ENCODE measurements around the gene CDH23.

The CDH23 gene

GRCh38 chr10:71436268-71437125 is 39.8 kb downstream of the CDH23 start:
- H3K9ac ChIP-seq (ENCODE audit: low read depth in 1 of 2, low read length in 2 of 2), result no peak overlapping the region
- no peak overlapping the region for H3K27ac ChIP-seq (ENCODE audit: low read depth in 2 of 2, low read length in 2 of 2)
- H3K36me3 ChIP-seq (ENCODE audit: control insufficient read depth in 2 of 2, insufficient read depth in 2 of 2, low read length in 2 of 2), result no peaks in the 10 kb centered on the region
- no peaks in the 10 kb centered on the region for H3K9me3 ChIP-seq (ENCODE audit: control insufficient read depth in 2 of 2, low read length in 2 of 2)
- peaks cover 0 to 3% of the 10 kb centered on the region in 2 donors for H3K27me3 ChIP-seq (ENCODE audit: control insufficient read depth in 2 of 2, insufficient read depth in 2 of 2, low read length in 2 of 2)
- H3K4me1 ChIP-seq (ENCODE audit: control insufficient read depth in 2 of 2, insufficient read depth in 2 of 2, low read length in 2 of 2), result peaks cover 0 to 6% of the 10 kb centered on the region in 2 donors
- no peak overlapping the region for H3K4me3 ChIP-seq (ENCODE audit: low read length in 2 of 2)

DNA sequence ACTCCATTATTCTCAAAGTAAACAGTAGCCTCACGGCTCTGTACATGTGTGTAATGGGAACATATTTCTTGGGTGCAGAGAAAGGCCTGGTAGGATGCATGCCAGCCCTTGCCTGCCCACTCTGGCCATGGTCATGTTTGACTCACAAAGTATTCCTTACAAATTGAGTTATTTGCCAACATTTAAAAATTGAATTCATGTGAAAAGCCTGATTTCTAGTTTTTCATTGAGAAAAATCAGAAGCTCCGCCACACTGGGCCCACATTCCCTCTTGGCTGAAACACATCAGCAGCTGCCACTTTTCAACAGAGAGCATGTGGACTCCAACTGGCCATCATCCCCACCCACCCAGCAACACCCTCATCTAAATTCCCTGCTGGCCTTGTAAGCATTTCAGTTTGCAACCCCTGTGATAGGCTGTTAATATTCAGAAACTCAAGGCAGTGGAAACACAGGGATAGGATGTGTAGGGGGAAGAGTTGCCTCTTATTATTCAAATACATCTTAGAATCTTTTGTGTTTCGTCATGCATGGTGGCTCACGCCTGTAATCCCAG is 40.9 kb downstream of the CDH23 start:
- Histone ChIP-seq H3K9ac (ENCODE audit: low read depth in 1 of 2, low read length in 2 of 2) (no peak overlapping the region), H3K4me1 (ENCODE audit: control insufficient read depth in 2 of 2, insufficient read depth in 2 of 2, low read length in 2 of 2) (peaks cover 0 to 6% of the 10 kb centered on the region in 2 donors), H3K27ac (ENCODE audit: low read depth in 2 of 2, low read length in 2 of 2) (no peak overlapping the region), H3K9me3 (ENCODE audit: control insufficient read depth in 2 of 2, low read length in 2 of 2) (no peaks in the 10 kb centered on the region), H3K27me3 (ENCODE audit: control insufficient read depth in 2 of 2, insufficient read depth in 2 of 2, low read length in 2 of 2) (peaks cover 0 to 3% of the 10 kb centered on the region in 2 donors), H3K36me3 (ENCODE audit: control insufficient read depth in 2 of 2, insufficient read depth in 2 of 2, low read length in 2 of 2) (no peaks in the 10 kb centered on the region), H3K4me3 (ENCODE audit: low read length in 2 of 2) (no peak overlapping the region)

DNA sequence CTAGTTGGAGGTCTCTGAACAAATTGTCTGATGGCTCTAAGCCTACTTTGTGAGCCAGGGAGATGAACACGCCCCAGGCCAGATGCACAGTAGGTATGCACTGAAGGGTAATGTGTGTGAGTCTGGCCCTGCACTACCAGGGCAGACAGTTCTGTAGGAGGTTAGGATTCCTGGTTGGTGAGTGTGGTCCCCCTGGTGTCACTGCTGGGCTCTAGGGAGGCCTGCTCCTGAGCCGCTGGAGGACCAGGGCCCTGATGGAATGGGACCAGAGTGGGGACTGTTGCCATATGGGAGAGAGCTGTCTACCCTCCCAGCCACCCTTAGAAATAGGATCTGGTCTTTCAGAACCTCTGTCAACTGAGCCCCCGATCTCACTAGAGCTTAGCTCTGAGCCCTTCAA is 42.0 kb downstream of the CDH23 start:
- H3K4me3 ChIP-seq (ENCODE audit: low read length in 2 of 2), result no peak overlapping the region
- no peak overlapping the region for H3K27ac ChIP-seq (ENCODE audit: low read depth in 2 of 2, low read length in 2 of 2)
- H3K27me3 ChIP-seq (ENCODE audit: control insufficient read depth in 2 of 2, insufficient read depth in 2 of 2, low read length in 2 of 2), result no peaks in the 10 kb centered on the region
- no peaks in the 10 kb centered on the region for H3K9me3 ChIP-seq (ENCODE audit: control insufficient read depth in 2 of 2, low read length in 2 of 2)
- peaks cover 0 to 6% of the 10 kb centered on the region in 2 donors for H3K4me1 ChIP-seq (ENCODE audit: control insufficient read depth in 2 of 2, insufficient read depth in 2 of 2, low read length in 2 of 2)
- no peak overlapping the region for H3K9ac ChIP-seq (ENCODE audit: low read depth in 1 of 2, low read length in 2 of 2)
- no peaks in the 10 kb centered on the region for H3K36me3 ChIP-seq (ENCODE audit: control insufficient read depth in 2 of 2, insufficient read depth in 2 of 2, low read length in 2 of 2)

- Histone ChIP-seq H3K4me3 (ENCODE audit: low read length in 2 of 2) (no peak overlapping the region), H3K4me1 (ENCODE audit: control insufficient read depth in 2 of 2, insufficient read depth in 2 of 2, low read length in 2 of 2) (peaks cover 0 to 6% of the 10 kb centered on the region in 2 donors), H3K27me3 (ENCODE audit: control insufficient read depth in 2 of 2, insufficient read depth in 2 of 2, low read length in 2 of 2) (no peaks in the 10 kb centered on the region), H3K9ac (ENCODE audit: low read depth in 1 of 2, low read length in 2 of 2) (no peak overlapping the region), H3K27ac (ENCODE audit: low read depth in 2 of 2, low read length in 2 of 2) (no peak overlapping the region), H3K9me3 (ENCODE audit: control insufficient read depth in 2 of 2, low read length in 2 of 2) (no peaks in the 10 kb centered on the region), H3K36me3 (ENCODE audit: control insufficient read depth in 2 of 2, insufficient read depth in 2 of 2, low read length in 2 of 2) (no peaks in the 10 kb centered on the region)
Measured at GRCh38 chr10:71439670-71440425, 43.1 kb downstream of the CDH23 start.

- H3K36me3 ChIP-seq (ENCODE audit: control insufficient read depth in 2 of 2, insufficient read depth in 2 of 2, low read length in 2 of 2), result no peaks in the 10 kb centered on the region
- no peak overlapping the region for H3K4me3 ChIP-seq (ENCODE audit: low read length in 2 of 2)
- no peak overlapping the region for H3K27ac ChIP-seq (ENCODE audit: low read depth in 2 of 2, low read length in 2 of 2)
- no peak overlapping the region for H3K9ac ChIP-seq (ENCODE audit: low read depth in 1 of 2, low read length in 2 of 2)
- no peaks in the 10 kb centered on the region for H3K9me3 ChIP-seq (ENCODE audit: control insufficient read depth in 2 of 2, low read length in 2 of 2)
- no peaks in the 10 kb centered on the region for H3K27me3 ChIP-seq (ENCODE audit: control insufficient read depth in 2 of 2, insufficient read depth in 2 of 2, low read length in 2 of 2)
- H3K4me1 ChIP-seq (ENCODE audit: control insufficient read depth in 2 of 2, insufficient read depth in 2 of 2, low read length in 2 of 2), result peaks cover 0 to 4% of the 10 kb centered on the region in 2 donors
Measured at GRCh38 chr10:71440506-71441035, 43.9 kb downstream of the CDH23 start.

GRCh38 chr10:71442000-71442399 is 45.3 kb downstream of the CDH23 start:
- Histone ChIP-seq H3K27ac (ENCODE audit: low read depth in 2 of 2, low read length in 2 of 2) (no peak overlapping the region), H3K9ac (ENCODE audit: low read depth in 1 of 2, low read length in 2 of 2) (no peak overlapping the region), H3K4me3 (ENCODE audit: low read length in 2 of 2) (no peak overlapping the region), H3K36me3 (ENCODE audit: control insufficient read depth in 2 of 2, insufficient read depth in 2 of 2, low read length in 2 of 2) (no peaks in the 10 kb centered on the region), H3K4me1 (ENCODE audit: control insufficient read depth in 2 of 2, insufficient read depth in 2 of 2, low read length in 2 of 2) (no peaks in the 10 kb centered on the region), H3K27me3 (ENCODE audit: control insufficient read depth in 2 of 2, insufficient read depth in 2 of 2, low read length in 2 of 2) (no peaks in the 10 kb centered on the region), H3K9me3 (ENCODE audit: control insufficient read depth in 2 of 2, low read length in 2 of 2) (no peaks in the 10 kb centered on the region)

GRCh38 chr10:71442859-71443570 is 46.3 kb downstream of the CDH23 start:
- no peaks in the 10 kb centered on the region for H3K4me1 ChIP-seq (ENCODE audit: control insufficient read depth in 2 of 2, insufficient read depth in 2 of 2, low read length in 2 of 2)
- H3K9me3 ChIP-seq (ENCODE audit: control insufficient read depth in 2 of 2, low read length in 2 of 2), result no peaks in the 10 kb centered on the region
- H3K4me3 ChIP-seq (ENCODE audit: low read length in 2 of 2), result no peak overlapping the region
- no peak overlapping the region for H3K9ac ChIP-seq (ENCODE audit: low read depth in 1 of 2, low read length in 2 of 2)
- H3K27me3 ChIP-seq (ENCODE audit: control insufficient read depth in 2 of 2, insufficient read depth in 2 of 2, low read length in 2 of 2), result no peaks in the 10 kb centered on the region
- H3K36me3 ChIP-seq (ENCODE audit: control insufficient read depth in 2 of 2, insufficient read depth in 2 of 2, low read length in 2 of 2), result no peaks in the 10 kb centered on the region
- H3K27ac ChIP-seq (ENCODE audit: low read depth in 2 of 2, low read length in 2 of 2), result no peak overlapping the region

- Histone ChIP-seq H3K9ac (ENCODE audit: low read depth in 1 of 2, low read length in 2 of 2) (no peak overlapping the region), H3K4me1 (ENCODE audit: control insufficient read depth in 2 of 2, insufficient read depth in 2 of 2, low read length in 2 of 2) (no peaks in the 10 kb centered on the region), H3K27ac (ENCODE audit: low read depth in 2 of 2, low read length in 2 of 2) (no peak overlapping the region), H3K9me3 (ENCODE audit: control insufficient read depth in 2 of 2, low read length in 2 of 2) (no peaks in the 10 kb centered on the region), H3K36me3 (ENCODE audit: control insufficient read depth in 2 of 2, insufficient read depth in 2 of 2, low read length in 2 of 2) (no peaks in the 10 kb centered on the region), H3K27me3 (ENCODE audit: control insufficient read depth in 2 of 2, insufficient read depth in 2 of 2, low read length in 2 of 2) (peaks cover 0 to 1% of the 10 kb centered on the region in 2 donors), H3K4me3 (ENCODE audit: low read length in 2 of 2) (no peak overlapping the region)
Measured at GRCh38 chr10:71443676-71444075, 47.0 kb downstream of the CDH23 start.

DNA sequence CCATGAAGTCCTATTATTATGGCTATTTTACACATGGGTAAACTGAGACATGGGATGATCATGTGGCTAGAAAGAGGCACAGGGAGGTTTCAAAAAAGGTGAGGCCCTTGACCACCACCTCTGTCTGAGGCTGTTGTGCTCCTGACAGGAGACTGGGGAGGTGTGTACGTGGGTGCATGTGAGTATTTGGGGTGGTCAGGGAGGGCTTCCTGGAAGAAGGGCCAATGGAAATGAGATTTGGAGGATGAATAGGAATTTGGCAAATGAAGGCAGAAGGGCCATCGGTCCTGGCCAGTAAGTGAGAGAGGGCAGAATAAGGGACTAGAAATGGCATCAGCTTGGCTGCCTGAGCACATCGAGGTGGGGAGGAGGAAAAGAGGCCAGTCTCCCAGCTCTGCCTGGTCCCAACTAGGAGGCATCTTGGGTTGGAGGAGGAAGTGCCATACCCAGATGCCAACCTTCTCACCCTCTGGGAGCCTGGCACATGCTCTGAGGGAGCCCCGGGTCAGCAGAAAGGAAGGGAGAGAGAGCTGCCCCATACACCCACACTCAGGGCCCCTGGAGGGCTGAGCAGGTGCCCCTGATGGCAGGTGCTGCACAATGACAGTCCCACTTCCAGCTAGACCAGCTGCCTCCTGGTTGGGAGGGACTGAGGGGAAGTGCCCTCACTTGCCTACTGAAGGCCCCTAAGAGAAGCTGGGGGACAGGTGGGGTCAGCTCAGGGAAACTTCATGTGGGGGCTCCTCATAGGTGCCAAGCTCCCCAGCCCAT is 47.7 kb downstream of the CDH23 start:
- Histone ChIP-seq H3K27ac (ENCODE audit: low read depth in 2 of 2, low read length in 2 of 2) (no peak overlapping the region), H3K4me3 (ENCODE audit: low read length in 2 of 2) (no peak overlapping the region), H3K4me1 (ENCODE audit: control insufficient read depth in 2 of 2, insufficient read depth in 2 of 2, low read length in 2 of 2) (no peaks in the 10 kb centered on the region), H3K9me3 (ENCODE audit: control insufficient read depth in 2 of 2, low read length in 2 of 2) (no peaks in the 10 kb centered on the region), H3K9ac (ENCODE audit: low read depth in 1 of 2, low read length in 2 of 2) (no peak overlapping the region), H3K36me3 (ENCODE audit: control insufficient read depth in 2 of 2, insufficient read depth in 2 of 2, low read length in 2 of 2) (no peaks in the 10 kb centered on the region), H3K27me3 (ENCODE audit: control insufficient read depth in 2 of 2, insufficient read depth in 2 of 2, low read length in 2 of 2) (peaks cover 0 to 3% of the 10 kb centered on the region in 2 donors)
